T-helper 2 cell treated with Interferon-gamma antibody and Interleukin-4, amounts not matched to agents 5 μg/mL and 100 μg/mL, for 36 hours (primary cell): ENCODE data around the gene PCSK5.

Experiments used
- DNase-seq: peaks from one replicate; pipeline ENCODE4 v3.0.0; 2021; ENCODE audit warnings: low spot score
- H3K27ac Mint-ChIP-seq: one replicate; pipeline ENCODE4 v1.8.0; 2021; ENCODE audit warnings: mild to moderate bottlenecking, mixed read lengths
- H3K27me3 Mint-ChIP-seq: one replicate; pipeline ENCODE4 v1.8.0; 2021; ENCODE audit warnings: low read depth, mixed read lengths
- H3K36me3 Mint-ChIP-seq: one replicate; pipeline ENCODE4 v1.8.0; 2021; ENCODE audit warnings: low read depth, mixed read lengths
- H3K4me1 Mint-ChIP-seq: one replicate; pipeline ENCODE4 v1.8.0; 2021; ENCODE audit warnings: low read depth, mixed read lengths
- H3K4me3 Mint-ChIP-seq: one replicate; pipeline ENCODE4 v1.8.0; 2022; ENCODE audit warnings: mild to moderate bottlenecking, moderate library complexity, mixed read lengths
- H3K9me3 Mint-ChIP-seq: one replicate; pipeline ENCODE4 v1.8.0; 2021; ENCODE audit warnings: mixed read lengths

Gene PCSK5

GRCh38 chr9:75976549-75976948 is 86.1 kb downstream of the PCSK5 start:
- Mint-ChIP-seq H3K36me3 (no peaks in the 10 kb centered on the region), H3K27me3 (no peaks in the 10 kb centered on the region), H3K4me1 (peaks cover 3% of the 10 kb centered on the region), H3K4me3 (no peak overlapping the region), H3K9me3 (peaks cover 16% of the 10 kb centered on the region), H3K27ac (no peak overlapping the region)
- DNase-seq: no peak

GRCh38 chr9:75979362-75979761 is 88.9 kb downstream of the PCSK5 start:
- no peaks in the 10 kb centered on the region for H3K27me3 Mint-ChIP-seq
- H3K9me3 Mint-ChIP-seq: peaks cover 4% of the 10 kb centered on the region
- no peak overlapping the region for H3K4me3 Mint-ChIP-seq
- no peak for DNase-seq
- H3K27ac Mint-ChIP-seq: no peak overlapping the region
- H3K36me3 Mint-ChIP-seq: no peaks in the 10 kb centered on the region
- H3K4me1 Mint-ChIP-seq: peaks cover 3% of the 10 kb centered on the region

GRCh38 chr9:75983319-75984045 is 93.0 kb downstream of the PCSK5 start:
- Mint-ChIP-seq H3K9me3 (peaks cover 4% of the 10 kb centered on the region), H3K27ac (no peak overlapping the region), H3K4me3 (no peak overlapping the region), H3K27me3 (no peaks in the 10 kb centered on the region), H3K4me1 (no peaks in the 10 kb centered on the region), H3K36me3 (no peaks in the 10 kb centered on the region)
- no peak for DNase-seq

GRCh38 chr9:75985515-75985914 is 95.0 kb downstream of the PCSK5 start:
- no peaks in the 10 kb centered on the region for H3K27me3 Mint-ChIP-seq
- no peaks in the 10 kb centered on the region for H3K36me3 Mint-ChIP-seq
- no peaks in the 10 kb centered on the region for H3K9me3 Mint-ChIP-seq
- DNase-seq: no peak
- H3K4me3 Mint-ChIP-seq: no peak overlapping the region
- no peak overlapping the region for H3K27ac Mint-ChIP-seq
- no peaks in the 10 kb centered on the region for H3K4me1 Mint-ChIP-seq

GRCh38 chr9:75988663-75989062 is 98.2 kb downstream of the PCSK5 start:
- H3K9me3 Mint-ChIP-seq: no peaks in the 10 kb centered on the region
- no peaks in the 10 kb centered on the region for H3K36me3 Mint-ChIP-seq
- no peak for DNase-seq
- no peaks in the 10 kb centered on the region for H3K4me1 Mint-ChIP-seq
- H3K27ac Mint-ChIP-seq: no peak overlapping the region
- H3K4me3 Mint-ChIP-seq: no peak overlapping the region
- H3K27me3 Mint-ChIP-seq: no peaks in the 10 kb centered on the region

- no peak for DNase-seq
- Mint-ChIP-seq H3K36me3 (peaks cover 4% of the 10 kb centered on the region), H3K27me3 (no peaks in the 10 kb centered on the region), H3K4me3 (no peak overlapping the region), H3K9me3 (no peaks in the 10 kb centered on the region), H3K4me1 (no peaks in the 10 kb centered on the region), H3K27ac (no peak overlapping the region)
Observed at GRCh38 chr9:75990156-75990555, 99.7 kb downstream of the PCSK5 start.

GRCh38 chr9:75990576-75991304 is 100.3 kb downstream of the PCSK5 start:
- Mint-ChIP-seq H3K36me3 (peaks cover 4% of the 10 kb centered on the region), H3K4me3 (no peak overlapping the region), H3K4me1 (no peaks in the 10 kb centered on the region), H3K9me3 (no peaks in the 10 kb centered on the region), H3K27me3 (no peaks in the 10 kb centered on the region), H3K27ac (no peak overlapping the region)
- DNase-seq: no peak

GRCh38 chr9:75992482-75993206 is 102.2 kb downstream of the PCSK5 start:
- Mint-ChIP-seq H3K27me3 (no peaks in the 10 kb centered on the region), H3K27ac (no peak overlapping the region), H3K4me1 (peaks cover 3% of the 10 kb centered on the region), H3K36me3 (peaks cover 4% of the 10 kb centered on the region), H3K4me3 (no peak overlapping the region), H3K9me3 (no peaks in the 10 kb centered on the region)
- DNase-seq: no peak

GRCh38 chr9:75993434-75993833 is 103.0 kb downstream of the PCSK5 start:
- Mint-ChIP-seq H3K4me1 (peaks cover 3% of the 10 kb centered on the region), H3K9me3 (no peaks in the 10 kb centered on the region), H3K4me3 (no peak overlapping the region), H3K36me3 (peaks cover 4% of the 10 kb centered on the region), H3K27me3 (no peaks in the 10 kb centered on the region), H3K27ac (no peak overlapping the region)
- DNase-seq: no peak

- Mint-ChIP-seq H3K4me3 (no peak overlapping the region), H3K36me3 (peaks cover 4% of the 10 kb centered on the region), H3K4me1 (peaks cover 3% of the 10 kb centered on the region), H3K27me3 (no peaks in the 10 kb centered on the region), H3K9me3 (no peaks in the 10 kb centered on the region), H3K27ac (no peak overlapping the region)
- DNase-seq: no peak
Observed at GRCh38 chr9:75995066-75995465, 104.6 kb downstream of the PCSK5 start.

- no peak overlapping the region for H3K4me3 Mint-ChIP-seq
- H3K9me3 Mint-ChIP-seq: no peaks in the 10 kb centered on the region
- peaks cover 4% of the 10 kb centered on the region for H3K27me3 Mint-ChIP-seq
- no peak for DNase-seq
- peaks cover 4% of the 10 kb centered on the region for H3K36me3 Mint-ChIP-seq
- no peak overlapping the region for H3K27ac Mint-ChIP-seq
- peaks cover 3% of the 10 kb centered on the region for H3K4me1 Mint-ChIP-seq
Observed at GRCh38 chr9:75996726-75997125, 106.3 kb downstream of the PCSK5 start.

GRCh38 chr9:75997206-75997605 is 106.7 kb downstream of the PCSK5 start:
- DNase-seq: no peak
- no peak overlapping the region for H3K4me3 Mint-ChIP-seq
- H3K9me3 Mint-ChIP-seq: no peaks in the 10 kb centered on the region
- H3K36me3 Mint-ChIP-seq: peaks cover 4% of the 10 kb centered on the region
- H3K27me3 Mint-ChIP-seq: peaks cover 4% of the 10 kb centered on the region
- no peak overlapping the region for H3K27ac Mint-ChIP-seq
- peaks cover 3% of the 10 kb centered on the region for H3K4me1 Mint-ChIP-seq

- Mint-ChIP-seq H3K27me3 (peaks cover 8% of the 10 kb centered on the region), H3K27ac (no peak overlapping the region), H3K4me3 (no peak overlapping the region), H3K36me3 (peaks cover 4% of the 10 kb centered on the region), H3K4me1 (peaks cover 3% of the 10 kb centered on the region), H3K9me3 (no peaks in the 10 kb centered on the region)
- DNase-seq: no peak
Observed at GRCh38 chr9:75998096-75998780, 107.8 kb downstream of the PCSK5 start.

- peaks cover 16% of the 10 kb centered on the region for H3K4me1 Mint-ChIP-seq
- no peak overlapping the region for H3K4me3 Mint-ChIP-seq
- no peak overlapping the region for H3K27ac Mint-ChIP-seq
- H3K27me3 Mint-ChIP-seq: peaks cover 14% of the 10 kb centered on the region
- H3K9me3 Mint-ChIP-seq: no peaks in the 10 kb centered on the region
- DNase-seq: no peak
- no peaks in the 10 kb centered on the region for H3K36me3 Mint-ChIP-seq
Observed at GRCh38 chr9:76001459-76001858, 111.0 kb downstream of the PCSK5 start.
